CD14-positive monocyte (primary cell): ENCODE results near the gene LAMA3. TPM values are rescaled to one million over a fixed set of nuclear protein-coding genes. Genes with fewer than 3 reads are reported as not detected.

Source experiments
- DNase-seq, 3 donors: peaks; one replicate each; pipeline ENCODE4 v3.0.0-alpha.2; 2011 to 2022
- H2AFZ ChIP-seq: 2 replicates; pipeline ENCODE4 v1.6.0; 2012; ENCODE audit warnings: mild to moderate bottlenecking, low read depth, low read length, inconsistent platforms; ENCODE audit not compliant: insufficient read depth, poor library complexity, severe bottlenecking
- H3K27ac ChIP-seq, 2 donors: 1 replicate in 1 of 2; 2 replicates in 1 of 2; pipeline ENCODE4 v1.5.1; 2012 to 2013; ENCODE audit warnings: low read length in 2 of 2, control low read depth in 1 of 2, inconsistent platforms in 1 of 2, low read depth in 1 of 2, mild to moderate bottlenecking in 1 of 2
- H3K27me3 ChIP-seq, 2 donors: one replicate each; pipeline versions ENCODE4 v1.6.0 to v1.6.1; 2011 to 2013; ENCODE audit warnings: low read length in 2 of 2; ENCODE audit not compliant: control insufficient read depth in 2 of 2, insufficient read depth in 2 of 2
- H3K36me3 ChIP-seq, 2 donors: replicated peaks in 1 of 2; 1 replicate in 1 of 2; 2 replicates in 1 of 2; pipeline versions ENCODE4 v1.5.1 to v1.6.1; 2012 to 2013; ENCODE audit warnings: low read length in 2 of 2, control low read depth in 1 of 2, inconsistent platforms in 1 of 2, mild to moderate bottlenecking in 1 of 2; ENCODE audit not compliant: insufficient read depth in 2 of 2, control insufficient read depth in 1 of 2
- H3K4me1 ChIP-seq, 2 donors: 1 replicate in 1 of 2; 2 replicates in 1 of 2; pipeline versions ENCODE4 v1.5.1 to v1.6.1; 2012 to 2013; ENCODE audit warnings: low read length in 2 of 2, control low read depth in 1 of 2, inconsistent platforms in 1 of 2, mild to moderate bottlenecking in 1 of 2, moderate library complexity in 1 of 2; ENCODE audit not compliant: insufficient read depth in 2 of 2, control insufficient read depth in 1 of 2
- H3K4me2 ChIP-seq: replicated peaks from 2 replicates; pipeline ENCODE3; 2012; ENCODE audit warnings: low read length, moderate library complexity, mild to moderate bottlenecking; ENCODE audit not compliant: poor library complexity, severe bottlenecking; ENCODE audit errors: extremely low read depth
- H3K4me3 ChIP-seq, 3 experiments: fragments of 200-600 bp in 1 of 3; sonication (generic) in 1 of 3; replicated peaks in 1 of 3; 1 replicate in 2 of 3; 2 replicates in 1 of 3; pipeline ENCODE4 v1.5.1; 2011 to 2013; ENCODE audit warnings: low read length in 3 of 3, mild to moderate bottlenecking in 3 of 3, control low read depth in 2 of 3, low read depth in 2 of 3, inconsistent platforms in 1 of 3, moderate library complexity in 1 of 3
- H3K79me2 ChIP-seq: 2 replicates; pipeline ENCODE4 v1.6.0; 2012; ENCODE audit warnings: mild to moderate bottlenecking, control low read depth, inconsistent platforms, low read length, moderate library complexity; ENCODE audit not compliant: insufficient read depth
- H3K9ac ChIP-seq: 2 replicates; pipeline ENCODE4 v1.6.0; 2017; ENCODE audit warnings: low read length, mild to moderate bottlenecking; ENCODE audit not compliant: insufficient read depth, poor library complexity, severe bottlenecking
- H3K9me3 ChIP-seq, 2 donors: replicated peaks in 1 of 2; 1 replicate in 1 of 2; 2 replicates in 1 of 2; pipeline versions ENCODE4 v1.5.1 to v1.6.1; 2012 to 2013; ENCODE audit warnings: low read length in 2 of 2, control low read depth in 1 of 2; ENCODE audit not compliant: control insufficient read depth in 1 of 2, insufficient read depth in 1 of 2
- H4K20me1 ChIP-seq: 2 replicates; pipeline ENCODE4 v1.6.0; 2012; ENCODE audit warnings: mild to moderate bottlenecking, low read length, control low read depth, moderate library complexity; ENCODE audit not compliant: insufficient read depth
- H3K27ac Mint-ChIP-seq, 7 donors: one replicate each; pipeline ENCODE4 v1.8.0; 2020; ENCODE audit warnings: mild to moderate bottlenecking in 7 of 7, mixed read lengths in 7 of 7, moderate library complexity in 6 of 7, inconsistent platforms in 2 of 7
- H3K27me3 Mint-ChIP-seq, 3 donors: one replicate each; pipeline ENCODE4 v1.8.0; 2021 to 2022; ENCODE audit warnings: low read depth in 3 of 3, mild to moderate bottlenecking in 3 of 3, mixed read lengths in 3 of 3, moderate library complexity in 3 of 3, inconsistent platforms in 1 of 3
- H3K36me3 Mint-ChIP-seq, 2 donors: one replicate each; pipeline ENCODE4 v1.8.0; 2020; ENCODE audit warnings: mixed read lengths in 2 of 2, inconsistent platforms in 1 of 2, mild to moderate bottlenecking in 1 of 2
- H3K4me1 Mint-ChIP-seq: one replicate; pipeline ENCODE4 v1.8.0; 2020; ENCODE audit warnings: mild to moderate bottlenecking, mixed read lengths
- H3K4me3 Mint-ChIP-seq, 2 donors: one replicate each; pipeline ENCODE4 v1.8.0; 2020; ENCODE audit warnings: mild to moderate bottlenecking in 2 of 2, mixed read lengths in 2 of 2, moderate library complexity in 1 of 2
- H3K9me3 Mint-ChIP-seq, 7 donors: one replicate each; pipeline ENCODE4 v1.8.0; 2020 to 2022; ENCODE audit warnings: mixed read lengths in 7 of 7, mild to moderate bottlenecking in 6 of 7, moderate library complexity in 6 of 7, inconsistent platforms in 2 of 7
- WGBS: methylation state at CpG from one replicate; pipeline ENCODE4 v1.1.5; 2013; ENCODE audit warnings: missing lambda C conversion rate; ENCODE audit not compliant: insufficient coverage; 5-methylcytosine and 5-hydroxymethylcytosine counted together
- intact Hi-C, 2 donors: fragments of 100-400 bp; cut with micrococcal nuclease; formaldehyde crosslinking; loops; one replicate each; pipeline versions ENCODE4 v1.15.0 to v1.15.1; 2023
- polyA plus RNA-seq, 3 donors: library from polyadenylated mRNA; depleted of rRNA in 1 of 3; unstranded in 2 of 3; stranded (reverse) in 1 of 3; fragments of 300-500 nt in 2 of 3; fragments of >200 nt in 1 of 3; fragmentation: Illumina TruSeq in 2 of 3; gene quantifications; 1 replicate in 2 of 3; 2 replicates in 1 of 3; pipeline ENCODE4 v1.2.3, GENCODE V29; 2012 to 2021
- TF ChIP-seq, protein P1 (sequence below): fragments of 200-600 bp; IDR thresholded peaks from one replicate; pipeline ENCODE4 v1.8.0; 2022; ENCODE audit warnings: antibody characterized with exemption, mild to moderate bottlenecking

LAMA3 gene
- polyA plus RNA-seq, 3 donors, result not detected

DNA sequence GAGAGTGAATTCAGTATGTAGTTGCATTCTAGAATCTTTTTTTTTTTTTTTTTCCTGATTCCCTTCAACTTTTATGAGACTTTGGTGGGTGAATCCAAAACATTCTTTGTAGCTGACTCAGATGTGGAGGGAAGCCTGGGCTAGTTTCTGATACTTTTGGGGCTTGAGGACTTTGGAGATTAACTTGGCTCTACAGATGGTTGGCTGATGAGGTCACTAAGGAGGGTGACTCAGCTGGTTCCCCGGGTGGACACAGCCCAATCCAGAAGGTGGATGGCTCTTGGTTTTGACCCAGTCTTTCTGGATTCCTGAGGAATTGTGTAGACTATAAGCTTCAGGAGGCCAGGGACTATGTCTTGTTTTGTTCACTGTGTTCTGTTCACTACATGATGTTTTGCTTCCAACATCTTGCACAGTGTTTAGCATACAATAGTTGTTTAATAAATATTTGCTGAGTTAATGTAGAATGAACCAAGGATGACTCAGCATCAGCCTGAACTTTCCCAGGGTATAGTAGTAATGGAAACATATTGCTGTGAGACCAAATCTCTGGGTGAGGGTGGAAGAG lies 30.5 kb downstream of the LAMA3 start:
- Histone ChIP-seq H3K27ac (no peak overlapping the region), H3K27me3 (no peaks in the 10 kb centered on the region), H3K79me2 (no peaks in the 10 kb centered on the region), H4K20me1 (no peaks in the 10 kb centered on the region), H3K9ac (no peak overlapping the region), H3K4me3 (no peak overlapping the region), H3K4me1 (no peaks in the 10 kb centered on the region), H3K9me3 (no peaks in the 10 kb centered on the region), H3K4me2 (no peak overlapping the region), H3K36me3 (no peaks in the 10 kb centered on the region), H2AFZ (no peak overlapping the region)
- TF ChIP-seq, protein P1, sequence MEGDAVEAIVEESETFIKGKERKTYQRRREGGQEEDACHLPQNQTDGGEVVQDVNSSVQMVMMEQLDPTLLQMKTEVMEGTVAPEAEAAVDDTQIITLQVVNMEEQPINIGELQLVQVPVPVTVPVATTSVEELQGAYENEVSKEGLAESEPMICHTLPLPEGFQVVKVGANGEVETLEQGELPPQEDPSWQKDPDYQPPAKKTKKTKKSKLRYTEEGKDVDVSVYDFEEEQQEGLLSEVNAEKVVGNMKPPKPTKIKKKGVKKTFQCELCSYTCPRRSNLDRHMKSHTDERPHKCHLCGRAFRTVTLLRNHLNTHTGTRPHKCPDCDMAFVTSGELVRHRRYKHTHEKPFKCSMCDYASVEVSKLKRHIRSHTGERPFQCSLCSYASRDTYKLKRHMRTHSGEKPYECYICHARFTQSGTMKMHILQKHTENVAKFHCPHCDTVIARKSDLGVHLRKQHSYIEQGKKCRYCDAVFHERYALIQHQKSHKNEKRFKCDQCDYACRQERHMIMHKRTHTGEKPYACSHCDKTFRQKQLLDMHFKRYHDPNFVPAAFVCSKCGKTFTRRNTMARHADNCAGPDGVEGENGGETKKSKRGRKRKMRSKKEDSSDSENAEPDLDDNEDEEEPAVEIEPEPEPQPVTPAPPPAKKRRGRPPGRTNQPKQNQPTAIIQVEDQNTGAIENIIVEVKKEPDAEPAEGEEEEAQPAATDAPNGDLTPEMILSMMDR, result no peak
- intact Hi-C loops, result no loop called here
- no peaks in the 10 kb centered on the region for H3K36me3 Mint-ChIP-seq
- H3K4me1 Mint-ChIP-seq, result peaks cover 3% of the 10 kb centered on the region
- no peak overlapping the region for H3K27ac Mint-ChIP-seq
- no peaks in the 10 kb centered on the region for H3K9me3 Mint-ChIP-seq
- WGBS, result 80% methylated on average over 1 of the region's 1 CpG
- DNase-seq, result no peak
- H3K27me3 Mint-ChIP-seq, result peaks cover 0 to 3% (median 2%) of the 10 kb centered on the region in 3 donors
- no peak overlapping the region for H3K4me3 Mint-ChIP-seq

DNA sequence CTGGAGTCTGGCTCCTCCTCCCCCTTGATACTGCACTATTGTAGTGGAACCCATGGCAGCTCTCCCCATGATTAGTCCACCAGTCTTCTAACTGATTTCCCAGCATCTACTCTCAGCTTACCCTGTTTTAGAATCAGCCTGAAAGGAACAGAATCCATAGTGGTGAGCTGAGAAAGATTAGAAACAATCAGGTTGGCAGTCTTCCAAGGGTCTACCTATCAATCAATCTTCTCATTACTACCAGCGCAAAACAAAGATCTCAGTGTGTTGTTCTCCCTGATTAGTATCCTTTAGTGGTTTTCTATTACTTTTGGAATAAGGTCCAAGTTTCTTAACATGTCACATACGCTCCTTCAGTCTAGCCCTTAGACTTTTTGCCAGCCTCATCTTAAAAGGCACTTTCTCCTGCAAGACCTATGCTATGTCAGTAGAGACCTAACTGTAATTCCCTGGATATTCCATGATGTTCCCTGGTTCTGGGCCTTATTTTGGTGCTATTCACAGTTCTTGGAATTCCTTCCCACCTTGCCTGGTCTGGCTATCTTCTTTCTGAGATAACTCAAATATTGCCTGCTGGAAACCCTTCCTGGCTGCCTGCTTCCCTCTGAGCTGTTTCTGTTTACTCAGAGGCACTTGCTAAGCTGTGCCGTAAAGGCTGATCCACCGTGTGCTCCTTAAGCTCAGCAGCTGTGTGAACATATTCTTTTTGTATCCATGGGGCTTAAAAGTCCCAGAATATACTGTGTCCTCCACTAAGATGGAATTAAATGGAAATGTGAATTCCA lies 32.6 kb downstream of the LAMA3 start:
- Histone ChIP-seq H4K20me1 (no peaks in the 10 kb centered on the region), H3K36me3 (no peaks in the 10 kb centered on the region), H3K9me3 (no peaks in the 10 kb centered on the region), H3K79me2 (no peaks in the 10 kb centered on the region), H2AFZ (no peak overlapping the region), H3K27me3 (no peaks in the 10 kb centered on the region), H3K4me3 (no peak overlapping the region), H3K9ac (no peak overlapping the region), H3K4me1 (no peaks in the 10 kb centered on the region), H3K27ac (no peak overlapping the region), H3K4me2 (no peak overlapping the region)
- TF ChIP-seq, protein P1, result no peak
- intact Hi-C loops, result no loop called here
- WGBS, result 100% methylated on average over 1 of the region's 4 CpGs
- Mint-ChIP-seq H3K36me3 (no peaks in the 10 kb centered on the region), H3K9me3 (no peaks in the 10 kb centered on the region), H3K27me3 (peaks cover 0 to 3% (median 2%) of the 10 kb centered on the region in 3 donors), H3K27ac (no peak overlapping the region), H3K4me1 (no peaks in the 10 kb centered on the region), H3K4me3 (no peak overlapping the region)
- no peak for DNase-seq
